Right lung (tissue), 5 donors: ENCODE results near the gene EEF2. TPM values are rescaled to one million over a fixed set of nuclear protein-coding genes. Genes with fewer than 3 reads are reported as not detected.
"Not testable (repeated sequence)": the region's sequence is repeated elsewhere in the genome, so short reads cannot be mapped to it uniquely, and the experiment has no call there.

ENCODE experiments used
- DNase-seq, 2 donors: peaks; one replicate each; pipeline ENCODE4 v3.0.0-alpha.2; 2013
- polyA plus RNA-seq, 5 donors: library from polyadenylated mRNA; unstranded; fragments of 120-200 nt; gene quantifications; one replicate each; pipeline versions ENCODE4 v1.2.1 to v1.2.3, GENCODE V29; 2013; ENCODE audit warnings: inconsistent platforms in 1 of 5, low replicate concordance in 1 of 5; ENCODE audit not compliant: insufficient read length in 5 of 5, insufficient read depth in 1 of 5

Gene EEF2
- polyA plus RNA-seq, 5 donors: 1,175 to 1,904 (median 1,537) TPM

DNA sequence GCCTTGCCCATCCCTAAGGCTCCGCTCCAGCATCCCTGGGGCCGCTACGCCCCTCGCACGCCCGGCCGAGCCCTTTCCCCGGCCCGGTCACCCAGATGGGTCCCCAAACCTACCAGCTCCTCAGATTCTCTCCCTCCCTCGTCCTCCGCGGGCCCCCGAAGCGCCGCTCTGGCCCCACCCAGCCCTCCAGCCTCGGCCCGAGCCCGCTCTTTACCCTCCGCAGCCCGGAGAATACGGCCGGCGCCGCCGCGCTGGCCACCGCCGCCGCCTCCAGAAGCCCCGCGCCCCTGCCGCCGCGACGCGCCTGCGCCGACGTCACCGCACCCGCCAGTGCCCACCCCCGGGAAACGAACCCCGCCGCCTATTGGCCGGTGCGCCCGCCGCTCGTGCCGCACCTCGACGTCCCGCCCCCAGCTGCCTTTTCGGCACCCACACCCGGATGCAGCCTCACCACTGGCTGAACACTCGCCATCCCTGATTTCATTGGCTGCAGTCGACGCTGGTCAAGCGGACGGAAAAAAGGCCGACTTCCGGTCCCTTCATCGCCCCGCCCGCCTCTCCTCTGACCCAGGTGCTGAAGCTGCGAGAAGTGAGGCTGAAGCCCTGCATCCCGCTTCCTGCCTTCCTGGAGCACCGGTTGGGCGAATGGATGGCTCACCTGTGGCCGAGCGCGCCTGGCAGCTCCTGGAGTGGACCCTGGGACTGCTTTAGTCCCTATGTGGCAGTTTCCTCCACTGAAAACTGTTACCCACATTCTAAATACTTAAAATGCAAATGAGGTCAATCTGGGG is 14.3 kb downstream of the EEF2 start, which contains the start of gene DAPK3:
TSS of gene DAPK3 (minus strand) at position 292 of the 791 bp plus-strand sequence. CDS start 1,364 bp downstream, outside the sequence.
- peak; percentile 96 for DNase-seq

DNA sequence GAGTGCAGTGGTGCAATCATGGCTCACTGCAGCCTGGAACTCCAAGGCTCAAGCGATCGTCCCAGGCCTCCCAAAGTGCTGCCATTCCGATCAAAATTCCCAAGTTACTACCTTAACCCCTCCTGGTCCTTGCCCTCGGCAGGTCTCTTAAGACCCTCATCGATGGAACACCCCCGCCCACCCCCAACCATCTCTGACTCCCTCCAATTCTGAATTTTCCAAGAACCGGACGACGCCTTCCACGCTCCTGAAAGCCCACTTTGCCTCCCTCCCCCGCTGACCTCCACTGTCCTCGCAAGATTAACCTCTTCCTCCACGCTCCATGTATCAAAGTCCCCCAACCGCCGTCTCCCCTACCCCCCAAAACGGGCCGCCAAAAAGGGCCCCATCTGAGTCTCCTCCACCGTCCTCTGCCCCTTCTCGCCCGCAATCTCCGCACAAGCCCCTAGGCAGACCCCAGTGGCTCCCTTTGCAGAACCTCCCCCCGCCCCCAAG is 14.9 kb downstream of the EEF2 start:
- no peak for DNase-seq

DNA sequence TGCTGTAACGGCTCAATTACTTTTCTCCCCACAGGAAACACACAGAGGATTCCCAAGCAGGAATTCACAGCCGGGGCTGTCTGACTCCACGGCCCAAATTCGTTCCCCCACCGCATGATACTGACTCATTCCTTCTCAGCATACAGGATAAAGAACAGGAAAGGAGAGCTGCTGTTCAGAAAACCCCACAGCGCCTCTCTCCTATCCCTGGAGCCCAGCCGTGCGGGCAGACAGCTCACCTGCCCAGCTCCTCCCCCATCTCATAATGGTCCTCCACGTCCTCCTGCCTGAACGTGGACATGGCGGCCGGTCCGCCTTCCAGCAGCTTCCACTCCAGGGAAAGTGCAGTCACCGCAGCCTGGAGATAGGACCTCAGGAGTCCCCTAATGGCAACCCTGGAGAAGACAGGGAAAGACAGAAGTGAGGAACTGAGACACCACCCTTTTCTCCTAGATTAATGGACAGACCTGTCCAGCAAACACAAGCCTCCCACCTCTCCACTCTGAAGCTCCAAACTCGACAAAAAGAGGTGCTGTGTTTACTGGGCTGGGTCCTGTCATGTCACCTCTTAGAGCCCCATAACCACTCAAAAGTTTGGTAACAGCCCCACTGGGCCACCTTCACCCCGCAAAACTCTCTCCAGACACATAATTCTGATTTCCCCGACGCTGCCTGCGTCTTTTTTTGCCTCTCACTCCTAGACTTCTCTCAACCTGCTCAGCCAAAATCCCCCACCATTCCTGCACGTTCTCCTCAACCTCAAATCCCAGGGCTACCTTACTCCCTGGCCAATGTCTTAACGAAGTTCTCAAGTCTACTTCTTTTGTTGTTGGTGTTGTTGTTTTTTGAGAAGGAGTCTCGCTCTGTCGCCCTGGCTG is 15.6 kb downstream of the EEF2 start:
- DNase-seq: no peak

DNA sequence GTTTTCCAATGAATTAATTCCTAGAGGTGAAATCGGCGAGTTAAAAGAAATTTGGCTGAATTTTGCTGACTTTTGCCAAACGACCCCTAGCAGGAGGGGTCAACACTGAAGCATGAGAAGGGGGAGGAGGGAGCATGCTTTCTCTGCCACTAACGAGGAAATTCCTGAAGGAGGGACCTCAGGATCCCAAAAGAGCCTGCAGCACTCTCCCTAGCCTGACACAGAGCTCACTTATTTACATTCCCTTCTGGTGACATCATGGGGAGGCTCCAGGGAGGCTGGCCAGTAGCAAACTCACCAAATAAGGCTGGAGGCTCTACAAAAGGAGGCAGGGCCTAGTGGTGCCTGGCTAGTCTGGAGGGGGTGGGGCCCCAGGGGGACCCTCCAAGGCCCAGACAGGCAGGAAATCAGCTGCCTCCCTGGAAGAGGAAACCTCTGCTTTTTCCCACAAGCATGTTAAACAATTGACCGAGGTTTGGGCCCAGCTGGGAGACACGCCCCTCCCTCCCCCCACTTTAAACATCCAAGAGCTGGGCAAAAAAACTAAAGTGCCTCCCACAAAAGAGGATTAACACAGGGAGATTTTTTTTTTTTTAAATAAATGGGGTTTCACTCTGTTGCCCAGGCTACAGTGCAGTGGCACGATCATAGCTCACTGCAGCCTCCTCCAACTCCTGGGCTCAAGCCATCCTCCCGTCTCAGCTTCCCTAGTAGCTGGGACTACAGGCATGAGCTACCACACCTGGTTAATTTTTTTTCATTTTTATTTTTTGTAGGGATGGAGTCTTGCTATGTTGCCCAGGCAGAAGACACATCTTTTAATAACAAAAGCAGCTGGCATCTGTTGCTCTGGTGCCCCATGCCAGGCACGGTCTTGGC is 16.5 kb downstream of the EEF2 start:
- peak; percentile 89 to 94 for DNase-seq

DNA sequence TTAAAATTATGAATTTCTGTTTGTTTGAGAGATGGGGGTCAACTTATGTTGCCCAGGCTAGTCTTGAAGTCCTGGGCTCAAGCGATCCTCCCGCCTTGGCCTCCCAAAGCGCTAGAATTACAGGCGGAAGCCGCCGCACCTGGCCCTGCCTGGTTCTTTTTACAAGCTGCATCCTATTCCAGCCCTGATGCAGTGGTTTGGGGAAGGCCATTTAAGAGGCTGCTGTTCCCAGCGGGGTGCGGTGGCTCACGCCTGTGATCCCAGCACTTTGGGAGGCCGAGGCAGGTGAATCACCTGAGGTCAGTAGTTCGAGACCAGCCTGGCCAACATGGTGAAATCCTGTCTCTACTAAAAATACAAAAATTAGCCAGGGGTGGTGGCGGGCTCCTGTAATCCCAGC is 17.3 kb downstream of the EEF2 start:
- DNase-seq: not testable (repeated sequence)

DNA sequence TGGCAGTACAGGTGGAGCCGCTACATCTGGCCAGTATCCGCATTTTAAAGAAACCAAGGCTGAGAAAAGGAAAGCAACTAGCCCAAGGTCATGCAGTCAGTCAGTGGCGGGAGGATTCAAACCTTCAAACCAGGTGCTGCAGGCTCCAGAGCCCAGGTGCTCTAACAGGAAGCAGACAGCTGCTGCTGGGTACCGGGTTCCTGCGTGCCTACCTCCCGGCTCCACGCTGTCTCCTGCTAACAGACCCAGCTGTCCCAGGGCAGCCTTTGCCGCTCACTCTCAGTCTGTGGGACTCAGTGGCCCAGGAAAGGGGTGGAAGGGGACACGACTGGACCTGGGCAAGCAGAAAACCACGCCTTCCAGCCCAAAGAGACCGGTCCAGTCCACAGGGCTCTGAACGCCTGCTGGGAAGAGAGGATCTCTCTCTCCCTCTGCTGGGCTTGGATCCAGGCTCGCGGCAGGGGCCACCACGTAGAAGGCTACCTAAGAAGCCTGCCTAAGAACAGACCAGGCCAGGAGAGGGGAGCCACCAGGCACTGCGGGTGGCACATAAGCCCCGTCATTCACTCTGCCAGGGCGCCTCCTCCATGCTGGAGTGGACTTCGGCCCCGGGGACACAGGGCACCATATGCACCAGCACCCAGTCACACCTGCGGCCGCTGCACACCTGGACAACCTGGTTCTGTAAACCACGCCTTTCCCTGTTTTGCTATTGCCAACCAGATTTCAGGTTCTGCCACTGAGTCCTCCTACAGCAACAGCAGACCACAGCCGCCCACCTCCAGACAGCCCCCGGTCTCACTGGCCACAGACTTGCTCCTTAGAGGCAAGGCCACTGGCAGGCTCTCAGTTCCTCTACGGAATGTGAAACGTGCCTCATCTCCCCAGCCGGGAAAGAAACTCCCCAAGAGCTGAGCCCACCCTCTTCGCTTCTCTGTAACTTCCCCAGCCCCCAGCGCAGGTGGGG is 18.9 kb downstream of the EEF2 start:
- no peak for DNase-seq

DNA sequence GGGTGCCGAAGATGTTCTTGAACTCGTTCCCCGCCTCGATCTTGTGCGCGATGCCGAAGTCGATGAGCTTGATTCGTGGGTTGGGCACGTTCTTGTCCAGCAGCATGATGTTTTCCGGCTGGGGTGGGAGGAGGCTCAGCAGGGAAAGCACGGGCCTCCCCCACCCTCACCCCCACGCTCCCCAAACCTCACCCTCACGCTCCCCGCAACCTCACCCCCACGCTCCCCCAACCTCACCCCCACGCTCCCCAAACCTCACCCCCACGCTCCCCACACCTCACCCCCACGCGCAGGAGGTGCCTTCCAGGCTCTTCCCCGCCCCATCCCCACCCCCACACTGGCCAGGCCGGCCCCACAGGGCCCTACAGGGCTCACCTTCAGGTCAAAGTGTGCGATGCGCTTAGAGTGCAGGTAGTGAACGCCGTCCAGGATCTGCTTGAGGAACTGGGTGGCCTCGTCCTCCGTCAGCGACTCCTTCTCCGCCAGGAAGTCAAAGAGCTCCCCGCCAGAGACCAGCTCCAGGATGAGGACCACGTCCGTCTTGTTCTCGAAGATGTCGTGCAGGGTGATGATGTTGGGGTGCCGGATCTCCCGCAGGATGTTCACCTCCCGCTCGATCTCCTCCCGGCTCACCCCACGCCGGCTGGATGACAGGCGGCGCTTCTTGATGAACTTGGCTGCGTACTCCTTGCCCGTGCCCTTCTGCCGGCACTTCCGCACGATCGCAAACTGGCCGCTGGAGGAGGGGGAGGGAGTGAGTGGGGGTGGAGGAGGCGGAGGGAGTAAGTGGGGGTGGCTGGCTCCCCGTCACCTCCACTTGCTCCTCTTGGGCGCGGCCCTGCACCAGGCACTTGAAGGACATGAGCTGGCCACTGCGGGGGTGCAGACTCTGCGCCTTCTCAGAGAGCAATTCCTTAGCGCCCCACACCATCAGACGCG is 20.7 kb downstream of the EEF2 start:
- no peak for DNase-seq

DNA sequence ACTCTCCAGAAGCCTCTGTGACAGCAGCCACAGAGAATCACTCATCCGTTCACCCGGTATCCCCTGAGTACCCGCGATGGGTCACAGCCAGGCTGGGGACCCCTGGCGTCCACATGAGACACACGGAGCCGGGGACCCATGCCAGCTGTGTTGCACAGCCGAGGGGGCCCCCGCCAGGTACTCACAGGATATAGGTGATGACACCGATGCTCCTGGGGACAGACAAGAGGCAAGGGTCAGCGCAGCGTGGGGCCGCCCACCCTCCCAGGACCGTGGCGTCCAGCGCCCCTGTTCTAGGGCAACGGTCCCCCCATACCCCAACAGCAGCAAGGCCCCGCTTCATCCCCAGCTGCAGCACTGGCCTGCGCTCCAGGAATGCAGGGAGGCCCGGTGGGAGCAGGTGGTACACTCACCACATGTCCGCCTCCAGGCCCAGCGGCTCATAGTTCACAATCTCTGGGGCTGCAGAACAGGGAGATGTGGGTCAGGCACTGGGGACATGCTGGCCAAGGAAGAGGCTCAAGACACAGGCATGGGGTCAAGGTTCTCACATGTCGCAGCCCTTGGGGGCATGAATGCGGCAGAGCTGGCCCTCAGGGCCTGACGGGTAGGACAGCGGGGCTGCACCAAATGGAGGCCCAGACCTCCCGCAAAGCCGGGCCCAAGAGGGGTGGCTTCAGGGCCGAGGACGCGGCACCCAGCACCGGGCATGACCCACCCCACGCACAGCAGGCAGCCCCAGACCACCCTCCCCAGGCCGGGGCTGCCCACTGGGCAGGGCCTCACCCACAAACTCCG is 21.6 kb downstream of the EEF2 start:
- DNase-seq: no peak

DNA sequence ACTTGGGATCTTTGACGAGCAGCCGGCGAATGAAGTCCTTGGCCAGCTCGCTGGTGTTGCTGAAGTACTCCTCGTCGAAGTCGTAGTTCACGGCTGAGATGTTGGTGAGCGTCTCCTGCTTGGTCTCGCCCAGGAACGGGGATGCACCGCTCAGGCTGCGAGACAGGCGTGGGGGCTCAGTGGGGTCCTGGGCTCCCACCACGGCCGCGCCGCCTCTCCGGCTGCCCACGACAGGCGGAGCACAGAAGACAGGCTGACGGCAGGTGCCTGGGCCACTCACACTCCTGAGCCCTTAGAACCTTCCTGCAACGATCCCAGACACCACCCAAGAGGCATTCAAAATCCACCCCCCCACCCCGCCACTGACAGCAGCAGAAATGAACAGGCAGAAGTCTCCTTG is 24.3 kb downstream of the EEF2 start:
- no peak for DNase-seq

DNA sequence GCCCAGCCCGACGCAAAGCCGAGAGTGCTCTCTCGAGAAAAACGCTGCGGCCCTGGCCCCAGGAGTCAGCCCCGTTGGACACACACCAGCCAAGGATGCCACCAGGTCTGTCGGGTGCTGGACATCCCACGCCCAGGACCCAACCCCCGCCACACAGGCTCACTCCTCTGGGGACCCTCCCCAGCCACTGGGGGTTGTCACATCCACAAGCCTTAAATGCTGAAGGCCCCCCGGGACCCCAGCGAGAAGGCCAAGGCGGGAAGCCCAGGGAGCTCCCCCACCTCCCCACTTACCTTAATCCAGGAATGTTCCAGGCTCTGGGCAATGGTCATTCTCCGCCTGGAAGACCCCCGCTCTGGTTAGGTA is 25.5 kb downstream of the EEF2 start:
- DNase-seq: no peak

DNA sequence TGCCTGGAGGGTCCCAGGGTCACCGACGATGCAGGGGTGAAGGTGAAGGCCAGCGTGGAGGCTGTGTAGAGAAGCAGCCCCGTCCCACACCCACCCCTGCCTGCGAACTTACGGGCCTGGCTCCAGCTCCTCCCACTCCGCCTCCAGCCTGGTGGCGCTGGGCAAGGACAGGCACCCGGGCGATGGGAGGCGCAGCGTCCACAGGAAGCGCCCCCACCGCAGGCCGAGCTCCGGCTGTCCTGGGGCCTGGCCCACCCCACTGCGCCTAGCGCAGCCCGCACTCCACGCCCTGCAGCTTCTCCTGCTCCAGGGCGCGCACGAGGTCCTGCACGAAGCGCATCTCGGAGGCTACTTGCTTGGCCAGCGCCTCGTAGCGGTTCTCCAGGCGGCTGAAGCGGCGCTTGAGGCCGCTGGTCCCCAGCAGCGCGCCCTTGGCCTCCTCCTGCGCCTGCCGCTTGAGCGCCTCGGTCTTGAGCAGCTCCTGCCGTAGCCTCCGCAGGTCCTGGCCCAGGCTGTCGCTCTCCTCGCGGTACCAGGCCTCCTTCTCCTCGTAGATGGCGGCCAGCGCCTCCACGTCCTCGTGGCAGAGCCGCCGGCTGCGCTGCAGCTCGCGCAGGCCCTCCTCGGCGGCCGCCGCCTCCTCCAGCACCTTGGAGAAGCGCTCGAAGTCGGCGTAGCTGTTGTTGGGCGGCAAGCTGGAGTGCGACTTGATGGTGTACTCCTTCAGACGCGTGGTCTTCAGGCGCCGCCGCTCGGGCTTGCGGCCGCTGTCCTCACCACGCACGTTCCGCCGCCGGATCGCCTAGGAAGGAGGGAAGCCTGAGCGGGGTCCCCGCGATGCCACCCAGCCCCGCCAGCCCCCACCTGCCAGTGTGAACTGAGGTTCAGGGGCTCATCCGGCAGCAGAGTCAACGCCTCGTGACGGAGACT is 26.2 kb downstream of the EEF2 start:
- DNase-seq: no peak

DNA sequence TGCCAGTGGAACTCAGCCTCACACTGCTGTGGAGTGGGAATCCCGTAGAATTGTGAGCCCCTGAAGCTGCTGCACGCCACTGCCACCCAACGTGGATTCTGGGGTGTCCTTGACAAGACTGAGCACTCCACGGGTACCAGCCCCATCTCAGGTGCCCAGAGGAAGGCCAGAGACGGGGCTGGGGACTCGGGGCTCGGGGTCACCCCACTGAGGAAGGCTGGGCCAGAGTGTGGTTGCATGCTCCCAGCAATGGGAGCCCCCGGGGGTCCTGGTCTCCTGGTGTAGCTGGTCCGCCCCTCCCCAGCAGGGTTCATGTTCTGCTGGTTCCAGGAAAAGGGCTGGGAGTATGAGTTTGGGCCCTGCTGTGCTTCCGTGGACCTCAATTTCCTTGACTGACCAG is 29.6 kb downstream of the EEF2 start:
- no peak for DNase-seq

DNA sequence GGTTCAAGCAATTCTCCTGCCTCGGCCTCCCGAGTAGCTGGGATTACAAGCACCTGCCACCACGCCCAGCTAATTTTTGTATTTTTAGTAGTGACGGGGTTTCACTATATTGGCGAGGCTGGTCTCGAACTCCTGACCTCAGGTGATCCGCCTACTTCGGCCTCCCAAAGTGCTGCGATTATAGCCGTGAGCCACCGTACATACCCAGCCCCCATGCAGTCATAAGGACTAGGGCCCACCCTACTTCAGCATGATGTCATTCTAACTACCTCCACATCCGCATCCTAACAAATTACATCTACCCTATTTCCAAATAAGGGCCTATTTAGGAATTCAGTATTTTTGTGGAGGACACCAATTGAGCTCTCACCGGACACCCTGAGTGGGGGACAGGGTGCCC is 30.0 kb downstream of the EEF2 start:
- DNase-seq: not testable (repeated sequence)

DNA sequence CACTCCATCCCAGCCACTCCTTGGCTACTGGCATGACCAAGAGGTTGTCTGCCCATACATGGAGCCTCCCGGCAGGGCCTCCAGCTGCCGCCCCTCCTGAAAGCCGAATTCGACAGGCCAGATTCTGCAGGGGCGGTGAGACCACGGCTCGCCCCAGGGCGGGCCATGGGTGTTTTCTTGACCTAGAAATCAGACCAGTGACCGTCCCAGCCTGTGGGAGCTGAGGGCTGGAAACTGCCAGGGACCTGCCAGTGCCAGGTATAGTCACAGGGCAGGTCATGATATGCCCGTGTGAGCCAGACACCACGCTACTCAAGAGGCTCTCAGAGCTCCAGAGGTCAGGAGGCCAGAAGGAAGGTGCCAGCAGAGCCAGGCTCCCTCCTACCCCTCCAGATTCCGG is 31.2 kb downstream of the EEF2 start:
- DNase-seq: no peak

DNA sequence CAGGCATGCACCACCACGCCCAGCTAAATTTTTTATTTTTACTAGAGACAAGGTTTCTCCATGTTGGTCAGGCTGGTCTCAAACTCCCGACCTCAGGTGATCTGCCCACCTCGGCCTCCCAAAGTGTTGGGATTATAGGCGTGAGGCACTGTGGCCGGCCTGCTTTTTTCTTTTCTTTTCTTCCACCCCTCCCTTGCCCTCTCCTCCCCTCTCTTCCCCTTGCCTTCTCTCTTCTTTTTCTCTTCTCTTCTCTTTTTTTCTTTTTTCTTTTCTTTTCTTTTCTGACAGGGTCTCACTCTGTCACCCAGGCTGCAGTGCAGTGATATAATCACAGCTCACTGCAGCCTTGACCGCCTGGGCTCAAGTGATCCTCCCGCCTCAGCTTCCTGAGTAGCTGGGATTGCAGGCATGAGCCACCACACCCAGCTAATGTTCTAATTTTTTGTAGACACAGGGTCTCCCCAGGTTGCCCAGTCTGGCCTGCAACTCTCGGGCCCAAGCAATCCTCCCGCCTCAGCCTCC is 32.4 kb downstream of the EEF2 start:
- DNase-seq: not testable (repeated sequence)

DNA sequence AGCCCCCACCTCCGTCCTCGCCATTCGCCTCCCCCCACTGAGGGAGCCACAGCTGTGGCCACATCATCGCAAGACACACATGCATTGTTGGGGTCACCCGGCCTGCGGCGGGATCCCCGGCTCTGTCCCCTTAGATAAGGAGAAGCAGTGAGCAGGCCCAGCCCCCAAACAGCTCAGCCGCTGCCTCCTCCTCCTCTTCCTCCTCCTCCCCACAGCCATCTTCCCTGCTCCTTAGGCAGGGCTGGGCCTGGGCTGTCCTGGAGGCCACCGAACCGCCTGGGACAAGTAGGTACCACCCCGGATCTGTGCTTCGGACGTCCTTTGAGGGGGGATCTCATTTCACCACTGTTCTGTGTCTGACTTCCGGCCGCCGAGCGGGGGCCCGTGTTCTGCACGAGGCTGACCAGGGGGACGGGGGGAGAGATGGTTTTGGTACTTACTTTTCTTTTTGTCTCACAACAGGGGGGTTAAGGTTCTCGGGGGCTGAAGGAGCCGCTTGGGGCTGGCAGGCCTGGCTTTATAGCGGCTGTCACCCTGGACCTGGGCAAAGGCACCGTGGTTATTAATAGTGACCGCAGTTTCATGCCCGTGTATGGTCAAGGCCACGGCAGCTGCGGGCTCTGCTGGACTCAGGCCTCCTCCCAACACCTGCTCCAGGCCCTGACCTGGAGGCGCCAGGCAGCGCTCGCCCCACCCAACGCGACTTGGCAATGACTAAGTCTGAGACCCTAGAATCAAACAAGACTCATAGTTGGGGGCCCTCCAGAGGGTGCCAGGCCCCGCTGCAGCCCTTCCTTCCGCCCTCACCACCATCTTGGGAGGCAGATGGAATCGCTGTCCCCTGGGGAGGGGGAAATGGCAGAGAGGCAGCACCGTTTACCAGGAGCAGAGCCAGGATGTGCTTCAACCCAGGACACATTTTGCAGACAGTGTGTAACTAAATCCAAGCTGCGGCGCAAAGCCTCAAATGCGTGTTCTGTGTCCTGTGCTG is 34.1 kb downstream of the EEF2 start:
- DNase-seq: no peak
